NOMO-1 treated with dmso at 0.1 percent for 144 hours (cell line): Measurements from ENCODE around the gene LDB3.
"Not testable (repeated sequence)": the region's sequence is repeated elsewhere in the genome, so short reads cannot be mapped to it uniquely, and the experiment has no call there.

Experiments used
- DNase-seq: peaks from one replicate; lab custom pipeline; 2025; ENCODE audit not compliant: unreplicated experiment; lab: John Stamatoyannopoulos, UW

The LDB3 gene

GRCh38 chr10:86726677-86726999 lies 58.3 kb downstream of the LDB3 start:
- no peak for DNase-seq

GRCh38 chr10:86727470-86727869 lies 59.2 kb downstream of the LDB3 start:
- no peak for DNase-seq

DNA sequence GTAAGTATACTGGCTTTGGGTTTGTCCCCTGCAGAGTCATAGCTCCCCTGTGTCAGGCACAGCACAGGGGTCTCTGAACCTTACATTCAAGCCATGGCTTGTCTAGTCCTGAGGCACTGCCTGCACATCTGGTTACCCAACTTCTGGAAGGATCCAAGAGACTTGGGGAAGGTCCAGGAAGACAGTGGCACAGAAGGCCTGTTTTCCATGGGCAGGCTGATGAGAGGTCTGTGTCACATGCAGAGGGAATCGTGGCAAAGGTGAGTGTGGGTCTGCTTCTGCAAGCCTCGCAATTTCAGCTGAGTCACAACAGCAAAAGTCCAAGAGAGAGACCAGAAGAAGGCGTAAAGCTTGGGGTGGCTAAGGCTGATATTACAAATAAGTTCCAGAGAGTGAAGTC lies 59.7 kb downstream of the LDB3 start:
- no peak for DNase-seq

DNA sequence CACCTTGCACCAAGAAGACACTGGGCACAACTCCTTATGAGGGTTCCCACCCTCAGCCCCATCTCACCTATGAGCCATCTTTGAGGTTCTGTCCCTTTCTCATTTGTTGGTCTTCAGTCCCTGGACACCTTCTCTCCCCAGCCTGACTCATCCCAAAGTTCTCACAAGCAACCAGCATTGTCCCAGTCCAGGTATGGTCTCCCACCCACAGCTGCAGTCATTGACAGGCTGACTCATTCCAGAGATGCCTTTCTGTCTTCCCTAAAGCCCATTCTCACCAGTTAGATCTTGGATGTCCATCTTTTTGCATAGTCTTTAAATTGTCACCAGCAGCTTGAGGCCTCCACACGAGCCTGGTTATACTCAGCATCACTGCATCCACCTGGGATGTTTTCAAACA lies 61.4 kb downstream of the LDB3 start:
- no peak for DNase-seq

DNA sequence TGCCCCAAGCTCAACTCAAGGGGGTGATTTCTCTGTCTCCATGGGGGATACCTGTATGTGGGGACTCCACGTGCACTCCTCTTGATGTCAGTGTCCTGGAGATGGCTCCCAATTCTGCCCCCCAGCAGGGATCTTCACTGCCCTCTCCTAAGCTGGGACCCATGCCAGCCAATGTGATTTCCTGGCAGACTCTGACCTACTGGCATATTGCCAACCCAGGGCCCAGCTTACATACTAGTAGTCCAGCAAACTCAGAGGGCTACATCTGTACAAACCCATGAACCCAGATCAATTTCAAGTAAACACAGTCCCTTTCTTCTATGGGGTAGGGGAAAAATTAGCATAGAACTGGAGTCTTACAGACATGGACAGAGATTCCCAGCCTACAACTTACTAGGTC lies 61.9 kb downstream of the LDB3 start:
- DNase-seq: no peak

DNA sequence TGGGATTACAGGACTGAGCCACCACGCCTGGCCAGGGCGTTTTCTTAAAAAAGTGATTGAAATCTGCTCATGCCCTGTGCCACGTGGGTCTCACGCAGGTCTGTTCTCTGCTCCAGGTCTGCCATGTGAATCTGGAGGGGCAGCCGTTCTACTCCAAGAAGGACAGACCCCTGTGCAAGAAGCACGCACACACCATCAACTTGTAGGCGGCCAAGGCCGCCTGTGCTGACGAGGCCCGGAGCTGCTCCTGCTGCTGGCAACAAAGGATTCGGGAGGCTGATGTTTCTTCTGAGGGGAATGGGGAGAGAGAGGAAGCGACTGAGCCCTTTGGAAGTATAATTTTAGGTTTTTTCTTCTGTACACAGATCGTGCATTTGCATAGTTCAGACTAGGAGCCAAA lies 64.5 kb downstream of the LDB3 start:
- DNase-seq: no peak

GRCh38 chr10:86733260-86733671 lies 65.0 kb downstream of the LDB3 start:
- DNase-seq: no peak

DNA sequence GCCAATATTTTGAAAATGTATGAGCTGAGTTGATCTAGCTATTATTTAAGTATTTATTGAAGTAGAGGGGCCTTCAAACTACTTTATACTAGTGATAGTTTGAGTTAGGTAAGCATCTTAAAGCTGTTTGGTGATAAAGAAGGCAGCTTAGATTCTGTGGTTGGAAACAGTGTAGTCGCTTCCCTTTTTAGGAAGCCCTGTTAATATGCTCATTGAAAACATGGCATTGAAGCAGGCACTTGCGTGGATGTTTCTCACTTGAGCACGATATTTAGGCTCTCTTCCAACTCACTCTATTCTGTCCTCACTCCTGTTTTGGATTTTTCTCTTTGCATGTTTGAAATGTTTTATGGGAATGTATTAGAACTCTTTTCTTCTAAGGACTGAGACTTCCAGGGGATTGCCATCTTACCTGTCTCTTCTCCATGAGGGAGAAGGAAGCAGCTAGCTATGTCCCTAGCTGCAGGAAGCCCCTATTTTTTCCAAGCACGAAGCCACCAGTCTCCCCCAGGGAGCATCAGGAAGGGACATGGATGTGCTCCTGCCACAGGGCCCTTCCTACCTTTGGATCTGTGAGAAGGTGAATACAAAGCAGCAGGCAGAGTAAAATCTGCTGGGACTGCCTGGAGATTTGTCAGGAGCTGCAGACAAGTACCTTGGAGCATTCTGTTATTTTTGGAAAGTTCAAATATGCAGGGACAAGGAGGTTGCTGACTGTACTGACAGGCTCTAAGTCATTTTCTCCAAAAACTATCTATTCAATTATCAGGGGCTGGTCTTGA lies 66.1 kb downstream of the LDB3 start:
- DNase-seq: no peak

DNA sequence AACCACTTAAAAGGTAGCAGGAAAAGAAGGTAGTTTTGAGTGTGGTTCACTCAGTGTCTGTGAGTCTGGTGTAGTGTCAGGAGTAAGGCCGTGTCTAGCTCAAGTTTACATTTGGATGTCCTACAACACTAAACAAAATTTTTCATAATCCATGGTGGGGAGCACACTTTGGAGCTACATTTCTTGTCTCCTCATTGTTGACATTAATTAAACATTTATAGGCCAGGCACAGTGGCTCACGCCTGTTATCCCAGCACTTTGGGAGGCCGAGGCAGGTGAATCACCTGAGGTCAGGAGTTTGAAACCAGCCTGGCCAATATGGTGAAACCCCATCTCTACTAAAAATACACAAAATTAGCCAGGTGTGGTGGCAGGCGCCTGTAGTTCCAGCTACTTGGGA lies 67.0 kb downstream of the LDB3 start:
- DNase-seq: not testable (repeated sequence)

GRCh38 chr10:86742230-86742629 lies 73.9 kb downstream of the LDB3 start:
- DNase-seq: no peak

DNA sequence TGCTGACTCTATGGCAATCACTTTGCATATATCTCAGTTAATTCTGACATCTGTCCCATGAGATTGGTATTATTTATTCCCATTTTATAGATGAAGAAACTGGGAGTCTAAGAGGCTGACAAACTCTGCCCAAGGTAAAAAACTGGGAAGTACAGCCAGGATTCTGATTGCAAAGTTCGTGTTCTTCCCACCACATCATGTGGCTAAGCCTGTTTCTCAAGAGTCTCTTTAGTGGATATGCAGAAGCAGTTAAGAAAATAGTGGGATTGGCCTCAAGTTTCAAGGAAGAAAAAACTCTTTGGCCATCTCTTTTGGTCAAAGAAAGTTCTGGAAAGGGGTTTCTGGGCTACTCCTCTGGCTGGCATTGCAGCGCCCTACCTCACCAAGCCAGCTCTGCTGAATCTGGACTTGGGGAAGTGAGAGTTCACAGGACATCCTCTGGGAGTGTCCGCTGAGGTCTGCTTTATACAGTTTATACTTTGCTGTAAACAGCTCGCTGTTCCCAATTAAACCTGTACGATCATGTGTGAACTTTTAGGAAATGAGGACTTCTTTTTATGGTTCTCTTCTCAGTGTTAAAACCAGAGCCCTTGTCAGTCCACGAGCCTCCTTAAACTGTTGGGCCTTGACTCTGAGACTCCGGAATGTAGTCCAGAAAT lies 75.9 kb downstream of the LDB3 start:
- DNase-seq: no peak

- no peak for DNase-seq
These were observed 79.7 kb downstream of the LDB3 start for GRCh38 chr10:86747796-86748581.

- no peak for DNase-seq
These were observed 81.5 kb downstream of the LDB3 start for GRCh38 chr10:86749854-86750253.

- no peak for DNase-seq
These were observed 83.2 kb downstream of the LDB3 start for GRCh38 chr10:86751477-86751876.

- DNase-seq: no peak
These were observed 84.0 kb downstream of the LDB3 start for GRCh38 chr10:86752311-86752710.

GRCh38 chr10:86753051-86753450 lies 84.7 kb downstream of the LDB3 start:
- DNase-seq: no peak

DNA sequence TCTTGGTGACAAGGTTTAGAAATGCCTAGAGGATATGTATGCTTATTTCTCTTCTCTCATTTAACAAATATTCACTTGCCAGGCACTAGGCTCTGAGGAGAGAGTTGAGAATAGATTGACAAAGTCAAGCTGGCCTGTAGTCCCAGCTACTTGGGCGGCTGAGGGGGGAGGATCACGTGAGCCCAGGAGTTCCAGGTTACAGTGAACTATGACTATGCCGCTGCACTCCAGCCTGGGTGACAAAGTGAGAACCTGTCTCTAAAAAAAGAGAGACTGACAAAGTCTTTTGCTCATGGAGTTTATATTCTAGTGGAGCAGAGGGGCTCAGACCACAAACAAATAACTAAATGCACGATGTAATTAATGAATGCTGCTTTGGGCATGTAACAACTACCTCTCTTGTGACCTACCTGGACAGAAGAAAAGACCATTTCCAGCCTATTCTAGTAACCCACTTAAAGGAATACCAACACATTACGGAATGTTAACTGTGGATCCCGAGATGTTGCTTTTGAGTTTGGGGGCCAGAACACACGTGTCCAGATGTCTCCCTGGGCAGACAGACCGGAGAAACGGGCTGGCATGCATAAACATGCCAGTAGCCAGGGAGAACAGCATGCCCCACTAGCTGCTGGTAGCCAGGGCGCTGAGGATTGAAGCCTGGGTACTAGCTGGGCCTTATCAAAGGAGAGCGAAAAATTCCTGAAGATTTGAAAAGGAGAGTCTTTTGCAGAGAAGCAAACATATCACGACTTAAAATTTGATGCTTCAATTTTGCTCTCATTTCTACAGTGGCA lies 85.5 kb downstream of the LDB3 start:
- DNase-seq: no peak

GRCh38 chr10:86755454-86755739 lies 87.1 kb downstream of the LDB3 start:
- peak; percentile 22 for DNase-seq

- DNase-seq: peak; percentile 80
These were observed 87.6 kb downstream of the LDB3 start for GRCh38 chr10:86755740-86756510.

- DNase-seq: no peak
These were observed 88.3 kb downstream of the LDB3 start, which contains the start of gene BMPR1A for GRCh38 chr10:86756511-86757112. TSS of gene BMPR1A (plus strand) at chr10:86756619. CDS start at chr10:86876019, 119,400 bp downstream.
